Posterior vena cava (tissue), 2 donors: ENCODE data around the gene MAT2A. TPM values are rescaled to one million over a fixed set of nuclear protein-coding genes. Genes with fewer than 3 reads are reported as not detected.

Experiments
- DNase-seq: peaks from one replicate; pipeline ENCODE4 v3.0.0-alpha.2; 2020; ENCODE audit warnings: low spot score
- intact Hi-C, 2 donors: fragments of 100-400 bp; cut with DNase I; formaldehyde crosslinking; loops; one replicate each; pipeline versions ENCODE4 v1.14.1 to v1.14.2; 2022 to 2023
- total RNA-seq, 2 donors: library from RNA; stranded (reverse); fragmentation: NEBNext Ultra II Directional; extraction: Animal tissue kit (Norgen Biotek cat#: 25700); gene quantifications; one replicate each; pipeline ENCODE4 v1.2.1, GENCODE V29; 2021
- donor health status: DM: yes; HTN: yes; CAD: no.
- donor health status: DM: yes; HTN: yes; CAD: no.

The MAT2A gene
- total RNA-seq, 2 donors from 2014 or later, result 233 to 277 TPM

DNA sequence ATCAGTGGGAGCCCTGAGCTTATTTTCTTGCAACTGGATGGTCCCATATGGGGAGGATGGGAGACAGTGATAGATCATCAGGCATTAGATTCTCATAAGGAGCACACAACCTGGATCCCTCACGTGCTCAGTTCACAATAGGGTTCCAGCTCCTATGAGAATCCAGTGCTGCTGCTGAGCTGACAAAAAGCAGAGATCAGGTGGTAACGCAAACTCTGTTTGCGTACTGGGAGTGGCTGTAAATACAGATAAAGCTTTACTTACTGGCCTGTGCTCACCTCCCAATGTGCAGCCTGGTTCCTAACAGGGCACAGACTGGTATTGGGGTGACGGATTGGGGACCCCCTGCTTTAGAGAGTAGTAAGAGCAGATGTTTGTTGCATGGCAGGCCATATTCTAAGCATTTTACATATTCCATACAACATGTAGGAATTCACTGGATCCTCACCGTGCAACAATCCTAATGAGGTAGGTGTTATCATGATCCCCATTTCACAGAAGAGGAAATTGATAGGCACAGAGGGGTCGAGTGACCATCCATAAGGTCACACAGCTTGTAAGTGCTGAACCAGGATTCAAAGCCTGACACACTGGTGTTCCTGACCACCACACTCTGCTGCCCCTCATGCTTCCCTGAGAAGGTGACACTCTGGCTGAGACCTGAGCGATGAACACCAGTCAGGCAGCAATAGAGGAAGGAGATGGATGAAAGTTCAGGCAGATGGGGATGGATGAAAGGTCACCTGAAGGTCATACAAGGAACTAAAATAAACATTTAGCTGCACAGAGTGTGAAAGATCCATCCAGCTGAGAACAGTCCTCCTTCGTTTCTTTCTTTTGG lies 15.7 kb upstream of the MAT2A start:
- intact Hi-C loops, result no loop called here
- no peak for DNase-seq

DNA sequence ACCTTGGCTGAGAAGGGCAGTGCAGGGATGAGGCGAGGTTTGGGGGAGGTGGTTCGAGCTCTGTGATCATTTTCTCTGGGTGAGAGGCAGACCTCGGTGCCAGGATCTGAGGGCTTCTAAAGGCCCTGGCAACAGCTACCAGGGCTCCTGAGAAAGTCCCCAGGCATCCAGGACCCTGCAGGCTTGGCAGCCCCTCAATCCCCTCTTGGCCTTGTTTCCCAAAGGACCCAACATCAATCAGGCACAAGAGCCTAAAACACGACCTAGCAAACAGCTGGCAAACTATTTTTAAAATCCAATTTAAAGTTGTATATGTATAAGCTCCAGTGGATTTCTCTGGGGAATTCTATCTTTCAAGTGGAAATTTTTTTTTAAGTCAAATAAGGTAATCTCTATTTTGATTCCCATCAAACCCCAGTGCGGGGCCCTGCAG lies 15.0 kb upstream of the MAT2A start:
- intact Hi-C loops, result no loop called here
- DNase-seq, result no peak

GRCh38 chr2:85524336-85524908 lies 14.5 kb upstream of the MAT2A start:
- intact Hi-C loops, result no loop called here
- no peak for DNase-seq

- DNase-seq, result no peak
- intact Hi-C loops, result no loop called here
These were observed 13.9 kb upstream of the MAT2A start for GRCh38 chr2:85525029-85525428.

- intact Hi-C loops, result no loop called here
- no peak for DNase-seq
These were observed 13.4 kb upstream of the MAT2A start for GRCh38 chr2:85525567-85525966.

DNA sequence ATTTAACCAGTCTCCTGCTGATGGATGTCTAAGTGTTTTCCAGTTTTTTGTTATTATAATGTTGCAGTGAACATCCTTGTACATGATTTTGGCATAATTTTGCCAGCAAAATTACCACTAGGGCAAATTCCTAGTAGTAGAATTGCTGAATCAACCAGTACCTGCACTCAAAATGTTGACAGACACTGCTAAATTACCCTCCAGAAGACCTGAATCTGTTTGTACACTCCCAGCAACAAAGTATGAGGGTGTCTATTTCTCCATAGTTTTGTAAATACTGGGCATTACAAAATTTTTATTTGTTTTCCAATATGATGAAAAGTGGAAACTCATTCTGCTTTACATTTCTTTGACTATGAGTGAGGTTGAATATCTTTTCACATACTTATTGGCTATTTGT lies 11.2 kb upstream of the MAT2A start:
- intact Hi-C loops, result no loop called here
- no peak for DNase-seq

DNA sequence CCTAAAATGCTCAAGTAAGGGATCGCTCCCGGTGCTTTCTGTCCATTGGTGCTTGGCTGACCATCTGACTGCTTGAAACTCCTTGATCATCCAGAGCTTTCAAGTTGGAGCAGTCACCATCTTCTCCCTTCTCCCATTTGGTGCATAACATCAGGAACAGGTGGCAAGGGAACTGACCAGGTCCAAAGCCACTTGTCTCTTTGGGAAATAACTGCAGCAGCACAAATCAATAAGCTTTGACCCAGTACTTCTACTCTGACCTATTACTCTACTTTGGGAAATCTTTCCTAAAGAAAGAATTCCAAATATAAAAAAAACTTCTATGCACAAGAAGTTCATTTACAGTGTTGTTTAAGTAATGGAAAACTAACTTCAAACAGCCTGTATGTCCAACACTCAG lies 10.6 kb upstream of the MAT2A start:
- no peak for DNase-seq
- intact Hi-C loops, result no loop called here

- intact Hi-C loops, result no loop called here
These were observed 9.2 kb upstream of the MAT2A start for GRCh38 chr2:85529809-85530208.

DNA sequence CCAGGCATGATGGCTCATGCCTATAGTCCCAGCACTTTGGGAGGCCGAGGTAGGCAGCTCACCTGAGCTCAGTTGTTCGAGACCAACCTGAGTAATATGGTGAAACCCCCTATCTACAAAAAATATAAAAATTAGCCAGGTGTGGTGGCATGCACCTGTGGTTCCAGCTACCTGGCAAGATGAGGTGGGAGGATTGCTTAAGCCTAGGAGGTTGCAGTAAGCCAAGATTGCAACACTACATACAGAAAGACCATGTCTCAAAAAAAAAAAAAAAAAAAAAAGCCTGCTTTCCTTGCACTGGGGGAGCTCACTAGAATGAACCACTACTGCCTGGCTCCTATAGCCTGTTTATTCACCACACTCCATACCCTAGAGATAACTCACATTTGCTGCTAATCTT lies 7.4 kb upstream of the MAT2A start:
- intact Hi-C loops, result no loop called here
- no peak for DNase-seq

More at GRCh38 chr2:85529809-85530208, 9.2 kb upstream of the MAT2A start:
- no peak for DNase-seq

- intact Hi-C loops, result no loop called here
- DNase-seq, result no peak
These were observed 4.9 kb upstream of the MAT2A start for GRCh38 chr2:85534099-85534498.

GRCh38 chr2:85534881-85535280 lies 4.1 kb upstream of the MAT2A start:
- DNase-seq, result no peak
- intact Hi-C loops, result no loop called here

DNA sequence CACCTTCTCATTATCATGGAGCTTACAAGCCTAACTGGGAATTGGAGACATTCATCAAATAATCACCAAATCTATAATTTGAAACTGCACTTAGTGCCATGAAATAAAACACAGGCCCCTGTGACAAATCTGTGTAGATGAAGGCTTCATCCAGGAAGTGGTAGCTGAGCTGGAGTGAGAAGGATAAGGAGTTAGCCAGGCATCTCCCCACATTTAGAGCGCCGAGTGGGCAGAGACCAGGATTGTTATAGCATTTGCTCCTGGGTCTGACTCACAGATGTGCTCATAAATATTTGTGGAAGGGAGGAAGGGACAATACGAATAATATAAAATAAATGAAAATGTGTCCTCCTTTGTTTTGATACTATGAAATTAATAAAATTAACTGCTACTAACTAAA lies 2.5 kb upstream of the MAT2A start:
- DNase-seq, result no peak
- intact Hi-C loops, result no loop called here

DNA sequence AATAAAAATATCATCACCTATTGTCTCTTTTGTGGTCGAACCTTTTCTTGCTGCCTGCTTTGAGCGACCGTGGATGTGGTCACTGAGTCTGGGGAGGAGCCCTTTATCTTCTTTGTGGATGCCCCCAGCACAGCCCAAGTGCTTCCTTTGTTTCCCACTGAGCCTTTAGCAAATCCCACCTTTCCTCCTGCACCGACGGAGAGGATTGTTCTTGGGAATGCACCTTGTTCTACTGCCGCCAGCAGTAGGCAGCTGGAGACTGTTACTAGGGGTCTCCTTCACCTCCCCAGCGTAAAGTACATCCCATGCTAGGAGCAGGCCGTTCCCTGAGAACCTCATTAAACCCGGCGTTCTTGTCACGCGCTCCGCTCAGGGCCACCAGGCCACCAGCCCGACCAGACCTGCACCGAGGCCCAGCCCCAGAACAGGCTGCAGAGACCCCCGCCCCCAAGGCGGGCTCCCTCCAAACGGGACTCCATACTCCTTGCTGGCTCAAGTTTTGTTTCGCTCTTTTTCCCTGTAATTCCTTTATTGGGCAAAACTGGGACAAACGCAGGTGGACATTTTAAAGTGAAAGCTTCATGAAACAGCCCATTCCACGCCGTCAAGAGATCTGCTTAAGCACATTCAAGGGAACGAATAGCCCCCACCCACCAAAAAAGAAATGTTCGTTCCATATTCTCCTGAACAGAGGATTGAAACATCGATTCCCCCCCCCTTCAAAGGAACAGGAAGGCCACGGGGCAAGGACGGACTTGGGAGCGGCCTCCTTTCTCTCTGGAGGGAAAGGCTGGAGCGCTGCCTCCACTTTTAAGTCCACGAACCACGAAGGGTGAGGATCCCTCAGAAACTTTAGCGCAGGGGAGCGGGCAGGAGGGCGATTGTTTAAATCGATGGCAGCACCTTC lies 1.1 kb upstream of the MAT2A start:
- intact Hi-C loops, result no loop called here
- DNase-seq, result peak; percentile 87

DNA sequence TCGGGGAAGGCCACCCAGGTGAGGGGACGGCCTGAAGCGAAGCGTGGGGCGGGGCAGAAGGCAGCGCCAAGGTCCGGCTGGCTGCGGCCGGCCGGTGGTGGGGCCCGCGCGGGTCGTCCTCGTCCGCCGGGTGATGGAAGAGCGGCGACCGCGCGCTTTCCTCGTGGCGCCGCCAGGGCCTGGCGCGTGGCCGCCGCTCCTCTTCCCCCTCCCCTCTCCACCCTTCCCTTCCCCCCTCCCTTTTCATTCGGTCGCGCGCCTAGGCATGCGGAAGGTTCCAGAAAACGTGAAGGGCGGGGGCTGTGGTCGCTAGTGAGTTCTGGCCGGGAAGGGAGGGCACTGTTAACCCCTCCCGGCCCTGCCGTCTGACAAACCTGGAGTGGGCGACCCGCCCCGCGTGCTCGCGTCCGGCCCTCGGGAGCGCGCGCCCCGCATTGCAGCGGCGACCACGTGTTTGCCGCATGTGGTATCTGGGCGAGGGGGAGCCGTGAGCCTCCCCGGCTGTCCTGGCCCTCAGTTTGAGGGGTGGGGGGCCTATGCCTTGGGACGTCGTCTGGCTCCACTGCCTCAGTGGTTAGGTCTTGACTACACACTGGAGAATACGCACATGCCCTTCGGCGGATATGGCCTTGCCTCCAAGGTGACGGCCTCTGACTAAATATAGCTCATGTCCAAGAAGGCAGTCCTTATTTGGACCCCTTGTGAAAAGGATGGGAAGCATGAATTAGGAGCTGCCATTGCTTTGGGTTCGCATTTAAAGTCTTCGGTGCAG lies 579 bp downstream of the MAT2A start:
- intact Hi-C loops, result no loop called here
- DNase-seq, result peak; percentile 94

DNA sequence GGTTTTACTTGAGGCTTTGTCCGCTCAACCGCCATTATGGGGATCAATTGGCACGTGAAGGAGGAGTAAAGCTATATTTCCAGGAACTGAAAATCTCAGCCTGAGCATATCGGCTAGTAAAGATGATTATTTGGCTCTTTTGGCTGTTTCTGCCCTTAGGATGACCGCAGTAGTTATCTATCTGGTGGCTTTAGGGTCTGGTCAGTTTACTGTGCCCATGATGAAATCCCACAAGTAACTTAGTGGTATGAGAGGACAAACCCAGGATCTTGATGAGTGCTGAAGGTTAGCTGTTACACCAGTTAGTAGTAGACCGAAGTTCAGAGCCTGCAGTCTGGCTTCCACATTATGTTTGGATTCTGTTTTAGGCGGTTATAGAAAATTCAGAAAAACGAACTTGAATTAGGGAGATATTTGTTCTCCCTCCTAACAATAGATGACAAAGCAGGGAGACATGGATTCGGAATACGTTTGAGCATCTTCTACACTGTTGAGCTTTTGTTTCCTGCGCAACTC lies 1.2 kb downstream of the MAT2A start:
- intact Hi-C loops, result no loop called here
- no peak for DNase-seq

DNA sequence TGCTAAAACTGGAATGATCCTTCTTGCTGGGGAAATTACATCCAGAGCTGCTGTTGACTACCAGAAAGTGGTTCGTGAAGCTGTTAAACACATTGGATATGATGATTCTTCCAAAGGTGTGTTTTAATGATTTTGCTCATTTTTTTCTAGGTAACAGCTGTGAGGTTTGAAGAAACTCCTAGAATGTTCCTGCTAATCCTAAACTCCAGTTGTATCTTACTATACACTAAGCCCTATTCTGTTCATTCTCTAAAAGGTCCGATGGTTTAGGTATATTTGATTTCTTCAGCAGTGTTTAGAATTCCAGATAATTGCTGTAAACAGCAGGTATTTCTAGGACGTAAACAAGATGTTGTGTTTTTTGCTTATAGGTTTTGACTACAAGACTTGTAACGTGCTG lies 2.3 kb downstream of the MAT2A start:
- DNase-seq, result no peak
- intact Hi-C loops, result no loop called here

- no peak for DNase-seq
- intact Hi-C loops, result no loop called here
These were observed 2.9 kb downstream of the MAT2A start for GRCh38 chr2:85541753-85542457.

DNA sequence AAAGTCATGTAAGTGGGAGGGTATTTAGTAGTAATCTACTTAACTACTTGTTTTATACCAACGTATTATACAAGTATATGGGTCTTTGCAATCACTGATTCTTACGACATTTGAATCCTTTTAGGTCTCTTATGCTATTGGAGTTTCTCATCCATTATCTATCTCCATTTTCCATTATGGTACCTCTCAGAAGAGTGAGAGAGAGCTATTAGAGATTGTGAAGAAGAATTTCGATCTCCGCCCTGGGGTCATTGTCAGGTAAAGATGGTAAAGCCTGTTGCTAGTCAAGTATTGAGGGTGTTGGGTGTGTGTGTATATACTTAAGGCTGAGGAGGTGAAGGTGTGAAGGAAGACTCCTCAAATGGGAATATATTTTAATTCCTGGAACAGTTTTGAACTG lies 3.8 kb downstream of the MAT2A start:
- no peak for DNase-seq
- intact Hi-C loops, result no loop called here
